GM18520 (cell line): Measurements from ENCODE around the gene SEC24B.
"Not testable (repeated sequence)": the region's sequence is repeated elsewhere in the genome, so short reads cannot be mapped to it uniquely, and the experiment has no call there.

Experiments used
- ATAC-seq: cut with Tn5 transposase; IDR thresholded peaks from one replicate; pipeline ENCODE4 v1.9.1; 2021; ENCODE audit not compliant: unreplicated experiment

SEC24B gene

DNA sequence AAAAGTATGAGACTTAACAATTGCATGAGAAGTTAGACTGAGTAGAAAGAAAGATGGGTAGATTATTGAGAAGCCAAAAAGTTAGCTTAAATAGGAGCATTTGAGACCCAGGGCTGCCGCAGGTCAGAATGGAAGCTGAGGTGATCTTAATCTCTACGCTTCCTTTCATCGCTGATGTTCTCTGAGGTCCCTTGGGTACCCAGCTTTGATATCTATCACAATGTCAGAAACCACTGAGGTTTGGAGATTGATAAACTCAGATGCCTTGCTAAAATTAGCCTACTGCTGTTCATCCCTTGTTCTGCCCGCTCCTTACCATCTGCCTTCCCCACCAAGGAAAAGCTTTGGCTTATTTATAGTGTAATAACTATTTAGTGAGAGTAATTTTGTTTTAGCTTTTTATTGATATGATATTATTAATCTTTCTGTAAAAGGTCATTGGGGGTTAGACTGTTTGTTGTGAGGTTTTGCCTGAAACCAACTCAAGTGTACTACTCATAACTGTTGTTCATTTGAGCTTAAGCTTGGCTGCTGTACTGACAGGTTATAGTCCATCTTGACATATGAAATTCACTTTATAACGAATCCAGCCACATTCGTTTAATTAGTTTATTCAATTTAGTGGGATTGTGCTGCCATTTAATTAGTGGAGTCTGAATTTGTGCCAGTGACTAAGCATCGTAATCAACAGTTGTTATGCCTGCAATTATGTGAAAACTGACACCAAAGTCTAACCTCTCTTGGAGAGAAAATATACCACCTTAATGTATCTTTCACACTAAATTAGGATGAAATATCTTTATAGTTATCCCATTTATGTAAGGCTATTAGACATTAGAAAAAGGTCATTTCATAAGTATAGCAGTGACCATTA lies 141.6 kb downstream of the SEC24B start:
- no peak for ATAC-seq

DNA sequence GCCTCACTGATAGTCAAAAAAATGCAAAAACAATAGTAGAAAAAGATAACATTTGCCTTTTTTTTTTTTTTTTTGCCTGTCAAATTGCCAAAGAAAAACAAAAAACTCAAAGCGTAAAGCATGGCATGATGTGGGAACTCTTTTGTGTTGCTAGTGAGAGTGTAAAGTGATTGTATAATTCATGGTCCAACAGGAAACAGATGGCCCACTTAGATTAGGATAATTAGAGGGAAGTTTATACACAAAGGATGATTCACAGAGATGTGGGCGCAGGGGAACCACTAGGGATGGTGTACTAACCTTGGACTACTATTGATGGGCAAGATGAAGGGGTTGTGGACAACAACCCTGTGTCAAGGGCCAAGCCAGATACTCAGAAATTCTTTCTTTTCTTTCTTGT lies 142.8 kb downstream of the SEC24B start:
- ATAC-seq, result no peak

DNA sequence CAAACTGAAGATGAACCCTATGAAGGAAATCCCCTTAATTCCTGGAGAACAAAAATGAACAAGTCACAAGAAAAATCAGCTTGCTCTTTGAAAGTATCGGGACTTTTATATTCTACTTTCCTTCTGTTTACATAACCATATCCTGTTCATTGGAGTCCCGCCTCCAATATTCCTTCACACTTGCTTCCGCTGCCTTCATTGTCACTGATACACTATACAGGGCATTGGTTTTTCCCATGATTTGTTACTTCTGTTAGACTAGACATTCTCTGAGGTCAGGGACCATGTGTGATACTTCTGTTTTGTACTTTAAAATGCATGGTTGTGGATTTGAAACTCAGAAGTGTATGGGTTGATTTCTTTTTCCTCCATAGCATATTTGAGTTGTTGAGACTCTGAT lies 145.2 kb downstream of the SEC24B start:
- ATAC-seq, result no peak

DNA sequence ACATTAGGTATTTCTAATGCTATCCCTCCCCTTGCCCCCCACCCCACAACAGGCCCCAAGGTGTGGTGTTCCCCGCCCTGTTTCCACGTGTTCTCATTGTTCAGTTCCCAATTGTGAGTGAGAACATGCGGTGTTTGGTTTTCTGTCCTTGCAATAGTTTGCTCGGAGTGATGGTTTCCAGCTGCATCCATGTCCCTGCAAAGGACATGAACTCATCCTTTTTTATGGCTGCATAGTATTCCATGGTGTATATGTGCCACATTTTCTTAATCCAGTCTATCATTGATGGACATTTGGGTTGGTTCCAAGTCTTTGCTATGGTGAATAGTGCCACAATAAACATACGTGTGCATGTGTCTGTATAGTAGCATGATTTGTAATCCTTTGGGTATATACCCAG lies 146.4 kb downstream of the SEC24B start:
- not testable (repeated sequence) for ATAC-seq

DNA sequence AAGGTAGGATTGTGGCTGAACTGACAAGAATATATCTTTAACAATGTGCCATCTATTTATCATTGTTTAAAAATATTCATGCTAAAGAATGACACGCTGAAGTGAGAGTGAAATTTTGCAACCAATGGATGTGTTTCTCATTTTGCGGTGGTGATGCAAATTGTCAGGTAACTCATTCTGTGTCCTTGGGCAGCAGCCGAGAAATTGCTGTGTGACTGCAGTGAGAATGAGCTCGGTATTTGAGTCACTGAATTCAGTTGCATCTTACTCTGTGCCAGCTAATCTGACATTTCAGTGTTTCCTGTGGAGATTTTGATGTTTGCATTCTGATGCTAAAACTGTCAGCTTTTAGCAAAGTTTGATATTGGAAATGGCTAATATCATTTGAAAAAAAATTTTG lies 154.6 kb downstream of the SEC24B start:
- peak; percentile 100 for ATAC-seq

DNA sequence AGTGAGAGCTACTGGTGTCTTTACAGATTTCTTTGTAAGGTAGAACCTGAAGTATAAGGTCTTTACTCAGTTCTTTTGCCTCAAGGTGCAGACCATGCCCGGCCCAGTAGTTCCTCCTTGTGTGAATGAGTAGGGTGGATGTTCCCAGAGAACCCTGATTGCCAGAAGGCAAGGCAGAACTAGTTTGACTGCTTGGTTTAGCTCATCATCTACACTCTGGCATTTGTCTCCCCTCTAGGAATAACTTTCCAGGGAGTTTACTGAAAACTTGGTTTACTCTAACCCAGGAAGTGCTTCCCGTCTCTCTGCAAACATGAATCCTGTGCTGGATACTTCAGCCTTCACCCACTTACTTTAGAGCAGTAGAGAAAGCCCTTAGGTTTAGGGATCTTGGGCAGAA lies 155.5 kb downstream of the SEC24B start:
- ATAC-seq, result no peak

DNA sequence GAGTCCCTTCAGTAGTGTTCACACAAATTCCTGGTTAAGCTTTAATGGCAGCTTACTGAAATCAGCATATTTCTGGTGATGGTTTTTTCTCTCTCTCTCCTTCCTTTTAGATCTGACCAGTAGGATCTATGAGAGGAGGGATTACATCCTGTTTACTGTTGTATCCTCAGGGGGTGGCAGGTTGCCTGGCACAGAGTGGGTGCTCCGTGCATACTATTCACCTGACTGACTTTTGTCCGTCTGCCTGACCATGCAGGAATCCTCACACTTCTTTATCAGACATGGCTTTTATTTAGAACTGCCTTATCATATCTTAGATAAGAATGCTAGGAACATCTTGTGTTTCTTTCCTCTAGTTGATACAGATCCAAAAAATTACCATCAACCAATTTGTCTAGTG lies 156.0 kb downstream of the SEC24B start:
- ATAC-seq, result no peak
